LNCaP clone FGC (cell line): ENCODE measurements around the gene GPR17.

Source experiments
- DNase-seq: peaks from one replicate; pipeline ENCODE4 v3.0.0-alpha.2; 2011; ENCODE audit warnings: low read depth
- H3K4me3 ChIP-seq: 2 replicates; pipeline ENCODE4 v1.5.1; 2011; ENCODE audit warnings: mild to moderate bottlenecking, low read depth, low read length, control low read depth
- TF ChIP-seq, protein P1 (sequence below): IDR thresholded peaks from 2 replicates; pipeline ENCODE4 v1.5.1; 2012; ENCODE audit warnings: mild to moderate bottlenecking; ENCODE audit not compliant: control insufficient read depth, insufficient read depth; ENCODE audit errors: extremely low read depth

Gene GPR17

DNA sequence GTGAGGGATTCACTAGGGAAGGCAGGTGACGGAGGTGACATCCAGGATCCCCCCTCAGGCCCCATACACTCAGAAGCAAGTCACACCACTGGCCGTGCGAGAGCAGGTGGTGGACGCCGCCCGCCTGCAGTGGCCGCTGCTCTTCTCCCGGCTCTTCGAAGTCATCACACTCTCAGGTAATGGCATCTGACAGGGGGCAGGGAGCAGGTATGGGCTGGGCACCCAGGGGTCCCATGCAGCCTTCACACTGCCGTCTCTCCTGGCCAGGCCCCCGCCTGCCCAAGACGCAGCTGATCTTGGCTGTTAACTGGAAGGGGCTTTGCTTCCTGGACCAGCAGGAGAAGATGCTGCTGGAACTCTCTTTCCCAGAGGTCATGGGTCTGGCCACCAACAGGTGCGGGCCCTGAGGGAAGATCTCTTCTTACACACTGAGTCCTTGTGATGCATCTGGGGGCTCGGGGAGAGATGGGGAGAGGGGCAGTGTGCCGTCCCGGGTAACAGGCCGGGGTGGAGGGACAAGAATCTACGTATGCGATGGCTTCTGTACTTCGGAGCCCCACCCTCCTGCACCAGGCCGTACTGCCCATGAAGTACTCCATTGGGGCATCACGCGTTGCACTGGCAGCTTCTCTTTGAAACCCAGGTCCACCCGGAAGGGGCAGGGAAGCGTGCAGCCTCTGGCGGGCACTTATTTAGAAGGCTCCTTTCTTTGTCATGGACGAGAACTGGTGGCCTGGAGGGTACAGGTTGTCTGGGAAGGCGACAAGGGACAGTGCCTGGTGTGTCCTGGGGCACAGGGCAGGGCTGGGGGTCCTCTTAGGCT lies 18.8 kb upstream of the GPR17 start:
- no peak for DNase-seq
- TF ChIP-seq, protein P1, sequence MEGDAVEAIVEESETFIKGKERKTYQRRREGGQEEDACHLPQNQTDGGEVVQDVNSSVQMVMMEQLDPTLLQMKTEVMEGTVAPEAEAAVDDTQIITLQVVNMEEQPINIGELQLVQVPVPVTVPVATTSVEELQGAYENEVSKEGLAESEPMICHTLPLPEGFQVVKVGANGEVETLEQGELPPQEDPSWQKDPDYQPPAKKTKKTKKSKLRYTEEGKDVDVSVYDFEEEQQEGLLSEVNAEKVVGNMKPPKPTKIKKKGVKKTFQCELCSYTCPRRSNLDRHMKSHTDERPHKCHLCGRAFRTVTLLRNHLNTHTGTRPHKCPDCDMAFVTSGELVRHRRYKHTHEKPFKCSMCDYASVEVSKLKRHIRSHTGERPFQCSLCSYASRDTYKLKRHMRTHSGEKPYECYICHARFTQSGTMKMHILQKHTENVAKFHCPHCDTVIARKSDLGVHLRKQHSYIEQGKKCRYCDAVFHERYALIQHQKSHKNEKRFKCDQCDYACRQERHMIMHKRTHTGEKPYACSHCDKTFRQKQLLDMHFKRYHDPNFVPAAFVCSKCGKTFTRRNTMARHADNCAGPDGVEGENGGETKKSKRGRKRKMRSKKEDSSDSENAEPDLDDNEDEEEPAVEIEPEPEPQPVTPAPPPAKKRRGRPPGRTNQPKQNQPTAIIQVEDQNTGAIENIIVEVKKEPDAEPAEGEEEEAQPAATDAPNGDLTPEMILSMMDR: no peak
- H3K4me3 ChIP-seq: no peak overlapping the region

DNA sequence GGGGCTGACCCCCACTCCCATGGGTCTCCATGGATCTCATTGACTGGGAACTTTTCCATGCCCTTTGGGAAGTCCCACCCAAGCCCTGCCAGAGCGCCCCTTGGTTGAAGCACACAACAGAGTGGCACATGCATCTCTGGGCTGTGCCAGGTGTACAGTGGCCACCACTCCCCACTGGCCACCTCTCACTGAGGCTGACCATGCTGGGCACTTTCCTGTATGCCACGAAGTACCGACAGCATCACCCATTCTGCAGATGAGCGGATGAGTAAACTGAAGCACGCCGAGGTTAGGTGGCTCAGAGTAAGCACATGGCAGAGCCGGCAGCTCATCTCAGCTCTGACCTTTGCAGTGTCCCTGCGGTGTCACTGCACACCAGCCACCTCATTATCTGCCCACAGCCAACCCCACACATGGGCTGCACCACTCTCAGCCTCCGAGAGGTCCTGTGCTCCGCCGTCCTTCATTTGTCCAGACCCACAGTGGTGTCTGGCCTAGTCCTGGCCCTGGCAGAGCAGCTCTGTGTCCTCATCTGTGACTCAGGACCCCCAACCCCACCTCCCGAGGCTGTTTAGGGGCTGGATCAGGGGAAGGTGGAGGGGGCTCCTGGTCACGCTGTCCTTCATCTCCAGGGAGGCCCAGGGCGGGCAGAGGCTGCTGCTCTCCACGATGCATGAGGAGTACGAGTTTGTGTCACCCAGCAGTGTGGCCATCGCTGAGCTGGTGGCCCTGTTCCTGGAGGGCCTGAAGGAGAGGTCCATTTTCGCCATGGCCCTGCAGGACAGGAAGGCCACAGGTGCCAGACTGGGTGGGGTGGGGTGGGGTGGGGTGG lies 18.0 kb upstream of the GPR17 start:
- no peak overlapping the region for H3K4me3 ChIP-seq
- TF ChIP-seq, protein P1: no peak
- no peak for DNase-seq

DNA sequence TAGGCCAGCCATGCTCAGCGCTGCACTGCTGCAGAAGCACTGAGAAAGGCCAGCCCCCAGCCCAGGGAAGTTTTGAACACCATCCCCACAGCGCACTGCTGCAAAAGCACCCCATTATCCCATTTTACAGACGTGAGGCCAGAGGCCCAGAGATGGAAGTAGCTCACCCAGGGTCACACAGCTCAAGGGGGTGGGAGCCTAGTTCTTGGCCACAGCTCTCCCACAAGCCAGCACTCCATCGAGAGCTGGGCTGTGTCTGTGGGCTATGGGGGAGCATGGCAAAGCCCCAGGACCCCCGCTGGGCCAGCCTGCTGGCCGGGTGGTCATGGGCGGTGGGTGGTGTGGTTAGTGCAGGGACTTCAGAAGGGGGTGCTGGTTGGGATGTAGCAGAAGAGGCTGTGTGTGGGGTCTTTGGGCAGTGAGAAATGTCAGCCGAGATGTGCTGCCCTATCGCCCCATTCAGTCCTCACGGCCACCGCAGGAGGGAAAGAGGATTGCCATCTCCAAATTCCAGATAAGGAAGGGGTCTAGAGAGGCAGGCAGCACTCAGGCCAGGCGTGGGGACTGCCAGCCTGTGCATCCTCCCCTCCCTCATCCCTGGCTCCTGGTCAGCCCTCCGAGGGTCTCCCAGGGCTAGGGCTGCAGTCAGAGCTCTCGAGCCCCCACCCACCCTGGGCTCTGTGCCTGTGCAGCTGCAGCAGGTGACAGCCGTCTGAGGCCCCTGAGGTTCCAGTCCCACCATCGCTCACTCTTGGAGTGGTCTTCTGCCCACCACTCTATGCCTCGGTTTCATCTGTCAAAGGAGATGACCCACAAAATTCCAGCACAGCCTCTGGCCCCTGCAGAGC lies 17.0 kb upstream of the GPR17 start:
- TF ChIP-seq, protein P1: no peak
- DNase-seq: no peak
- H3K4me3 ChIP-seq: no peak overlapping the region

DNA sequence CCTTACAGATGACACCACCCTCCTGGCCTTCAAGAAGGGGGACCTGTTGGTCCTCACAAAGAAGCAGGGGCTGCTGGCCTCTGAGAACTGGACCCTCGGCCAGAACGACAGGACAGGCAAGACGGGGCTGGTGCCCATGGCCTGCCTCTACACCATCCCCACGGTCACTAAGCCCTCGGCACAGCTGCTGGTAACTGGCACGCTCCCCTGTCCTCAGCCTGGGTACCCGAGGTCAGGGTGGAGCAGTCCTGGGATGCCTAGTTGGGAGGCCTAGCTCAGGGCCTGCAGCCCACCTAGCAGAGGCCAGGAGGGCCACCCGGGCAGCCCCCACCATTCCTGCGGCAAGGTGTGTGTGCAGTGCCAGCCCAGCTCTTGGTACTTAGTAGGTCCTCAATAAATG lies 16.3 kb upstream of the GPR17 start:
- H3K4me3 ChIP-seq: no peak overlapping the region
- TF ChIP-seq, protein P1: no peak
- DNase-seq: no peak

DNA sequence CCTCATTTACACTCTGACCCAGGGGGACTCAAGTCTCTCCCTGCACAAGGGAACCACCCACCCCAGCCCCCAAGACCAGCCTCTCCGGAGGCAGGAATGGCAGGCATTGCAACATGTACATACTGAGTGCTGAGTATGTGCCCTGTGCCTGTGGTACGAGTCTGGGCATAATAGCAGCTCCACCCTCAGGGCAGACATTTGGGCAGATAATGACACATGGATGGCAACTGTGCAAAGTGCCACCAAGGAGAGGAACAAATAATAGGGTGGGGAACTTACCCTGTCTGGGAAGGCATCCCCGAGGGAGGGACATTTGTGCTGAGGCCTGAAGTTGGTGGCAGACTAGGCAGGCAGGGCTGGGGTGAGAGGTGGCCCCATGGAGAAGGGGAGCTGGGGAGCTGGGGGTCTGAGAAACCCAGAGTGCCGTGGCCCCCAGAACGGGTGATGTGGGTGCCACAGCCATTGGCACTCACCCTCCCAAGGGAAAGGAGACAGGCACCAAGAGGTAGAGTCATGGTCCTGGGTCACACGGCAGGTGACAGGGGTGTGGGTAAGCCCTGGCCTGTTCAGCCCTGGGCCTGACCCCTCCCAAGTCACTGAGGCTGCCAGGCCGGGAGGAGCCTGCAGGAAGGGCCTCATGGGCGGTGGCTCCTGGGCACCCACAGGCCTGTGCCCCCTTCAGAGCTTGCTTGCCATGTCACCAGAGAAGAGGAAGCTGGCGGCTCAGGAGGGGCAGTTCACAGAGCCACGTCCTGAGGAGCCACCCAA lies 15.7 kb upstream of the GPR17 start:
- TF ChIP-seq, protein P1: no peak
- no peak overlapping the region for H3K4me3 ChIP-seq
- no peak for DNase-seq

DNA sequence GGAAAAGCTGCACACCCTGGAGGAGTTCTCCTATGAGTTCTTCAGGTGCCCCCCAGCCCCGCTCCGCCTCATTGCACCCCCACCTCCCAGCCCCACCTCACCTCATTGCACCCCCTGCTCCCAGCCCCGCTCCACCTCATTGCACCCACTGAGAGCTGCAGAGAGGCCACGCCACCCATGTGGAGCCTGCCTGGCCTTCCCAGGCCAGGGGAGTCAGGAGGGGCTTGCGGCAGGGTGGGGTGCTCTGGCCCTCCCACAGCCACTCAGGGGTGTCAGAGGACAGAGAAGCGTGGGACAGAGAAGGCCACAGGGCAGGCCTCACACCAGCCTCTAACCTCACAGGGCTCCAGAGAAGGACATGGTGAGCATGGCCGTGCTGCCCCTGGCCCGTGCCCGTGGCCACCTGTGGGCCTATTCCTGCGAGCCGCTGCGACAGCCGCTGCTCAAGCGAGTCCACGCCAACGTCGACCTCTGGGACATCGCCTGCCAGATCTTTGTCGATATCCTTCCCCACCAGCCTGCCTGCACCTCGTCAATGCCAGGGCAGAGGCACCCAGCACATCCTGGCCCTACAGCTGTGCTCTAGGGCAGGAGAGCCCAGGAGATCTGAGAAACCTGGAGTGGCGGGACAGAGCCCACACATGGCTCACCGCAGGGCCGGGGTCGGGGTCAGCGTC lies 15.0 kb upstream of the GPR17 start:
- DNase-seq: no peak

More for the DNA sequence above, 15.0 kb upstream of the GPR17 start:
- H3K4me3 ChIP-seq: no peak overlapping the region
- TF ChIP-seq, protein P1: no peak
